NCI-H446 (cell line): ENCODE results near the gene BTBD10.
A peak's percentile ranks its signal among the peaks of the same experiment; 100 is the strongest.

Source experiments
- DNase-seq, 2 experiments: peaks; one replicate each; lab custom pipeline; 2025; lab: John Stamatoyannopoulos, UW

The BTBD10 gene

GRCh38 chr11:13462901-13463778 is at the start of gene BTBD10:
Gene BTBD10 (minus strand): TSS chr11:13463222. CDS start chr11:13445124, 18,098 bp downstream.
- peak; percentile 91 to 98 for DNase-seq

DNA sequence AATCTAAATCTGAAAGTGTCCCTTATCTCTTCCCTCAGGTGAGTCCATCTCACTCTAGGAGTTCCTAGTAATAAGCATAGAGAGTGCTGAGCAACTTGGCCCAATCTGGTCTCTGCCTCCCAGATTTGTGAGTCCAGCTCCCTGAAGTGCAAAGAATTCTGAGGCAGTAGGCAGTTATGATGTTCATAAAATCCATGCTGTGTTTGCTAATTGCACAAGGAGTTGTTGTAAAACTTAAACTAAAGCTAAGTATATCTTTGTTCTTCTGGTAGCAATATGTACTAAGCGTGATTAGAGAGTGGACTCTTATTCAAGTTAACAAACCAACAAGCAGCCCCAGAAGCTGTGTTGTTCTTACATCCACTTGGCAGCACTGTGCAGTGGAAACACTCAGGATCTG is 40.4 kb upstream of the BTBD10 start:
- DNase-seq, result no peak

GRCh38 chr11:13502492-13502891 is 39.5 kb upstream of the BTBD10 start:
- no peak for DNase-seq

DNA sequence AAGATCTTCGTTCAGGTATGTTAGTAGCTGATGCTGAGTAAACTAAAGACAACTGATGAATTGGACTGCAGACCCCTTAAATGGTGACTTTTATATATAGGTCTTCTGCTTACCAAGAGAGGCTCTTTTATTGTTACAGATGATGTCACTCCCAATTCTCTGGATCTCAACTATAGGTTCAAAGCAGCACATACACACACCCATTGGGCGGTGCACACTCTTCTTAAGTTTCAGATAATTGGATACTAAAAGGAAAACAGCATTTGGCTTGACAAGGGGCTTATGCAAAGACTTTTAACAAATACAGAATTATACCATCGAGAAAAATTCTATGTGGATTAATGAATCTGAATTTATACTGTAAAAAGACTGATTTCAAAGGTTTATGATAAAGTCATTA is 32.9 kb upstream of the BTBD10 start, which contains the start of gene PTH:
PTH (minus strand) TSS at position 69 of the 400 bp plus-strand sequence. CDS start 3,142 bp downstream, outside the sequence.
- no peak for DNase-seq

DNA sequence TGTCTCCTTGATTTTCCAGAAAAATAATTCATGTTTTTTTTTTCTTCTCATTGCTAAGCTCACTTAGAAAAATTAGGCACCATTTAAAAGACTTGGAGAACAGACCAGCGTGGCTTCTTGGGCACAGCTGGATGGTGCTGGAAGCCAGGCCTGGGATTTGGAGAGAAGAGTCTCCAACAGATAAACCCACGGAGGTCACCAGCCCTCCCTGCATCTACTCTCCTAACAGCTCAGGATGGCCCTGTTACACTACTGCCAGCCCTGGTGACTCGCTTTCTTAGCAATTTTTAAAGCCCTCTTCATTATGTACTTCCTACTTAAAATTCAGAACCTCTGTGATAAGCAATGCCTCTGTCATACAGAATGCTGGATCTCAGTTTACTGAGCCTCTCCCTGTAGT is 31.0 kb upstream of the BTBD10 start:
- DNase-seq, result no peak

DNA sequence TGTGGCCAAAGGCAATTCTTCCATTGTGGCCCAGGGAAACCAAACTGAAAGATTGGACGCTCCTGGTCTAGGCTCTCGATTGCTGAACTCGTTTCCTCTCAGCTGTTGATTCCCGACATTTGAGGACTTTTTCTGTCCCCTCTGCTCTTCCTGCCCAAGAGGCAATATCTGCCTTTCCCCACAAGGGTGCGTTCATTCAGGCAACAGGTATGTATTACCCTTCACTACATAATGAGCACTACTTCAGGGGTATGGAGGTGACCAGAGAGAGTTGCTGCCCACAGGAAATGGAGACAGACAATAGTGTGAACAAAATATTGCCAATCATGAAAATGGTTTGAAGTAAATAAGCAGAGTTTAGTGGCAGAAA is 24.6 kb upstream of the BTBD10 start:
- DNase-seq, result no peak

DNA sequence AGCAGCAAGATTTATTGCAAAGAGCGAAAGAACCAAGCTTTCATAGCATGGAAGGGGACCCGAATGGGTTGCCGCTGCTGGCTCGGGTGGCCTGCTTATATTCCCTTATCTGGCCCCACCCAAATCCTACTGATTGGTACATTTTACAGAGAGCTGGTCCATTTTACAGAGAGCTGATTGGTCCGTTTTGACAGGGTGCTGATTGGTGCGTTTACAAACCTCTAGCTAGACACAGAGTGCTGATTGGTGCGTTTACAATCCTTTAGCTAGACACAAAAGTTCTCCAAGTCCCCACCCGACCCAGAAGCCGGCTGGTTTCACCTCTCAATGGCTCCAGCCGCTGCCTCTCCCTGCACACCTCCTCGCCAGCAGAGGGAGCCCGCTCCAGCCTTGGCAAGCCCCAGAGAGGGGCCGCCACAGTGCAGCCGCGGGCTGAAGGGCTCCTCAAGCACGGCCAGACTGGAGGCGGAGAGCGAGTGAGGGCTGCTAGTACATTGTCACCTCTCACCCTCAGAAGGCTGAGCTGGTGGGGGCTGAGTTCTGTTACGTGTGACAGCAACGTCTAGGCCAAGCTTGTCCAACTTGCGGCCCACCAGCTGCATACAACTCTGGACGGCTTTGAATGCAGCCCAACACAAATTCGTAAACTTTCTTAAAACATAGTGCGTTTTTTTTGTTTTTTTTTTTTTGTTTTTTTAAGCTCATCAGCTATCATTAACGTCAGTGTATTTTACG is 24.1 kb upstream of the BTBD10 start:
- peak in 1 of 2 experiments; percentile 47 for DNase-seq

DNA sequence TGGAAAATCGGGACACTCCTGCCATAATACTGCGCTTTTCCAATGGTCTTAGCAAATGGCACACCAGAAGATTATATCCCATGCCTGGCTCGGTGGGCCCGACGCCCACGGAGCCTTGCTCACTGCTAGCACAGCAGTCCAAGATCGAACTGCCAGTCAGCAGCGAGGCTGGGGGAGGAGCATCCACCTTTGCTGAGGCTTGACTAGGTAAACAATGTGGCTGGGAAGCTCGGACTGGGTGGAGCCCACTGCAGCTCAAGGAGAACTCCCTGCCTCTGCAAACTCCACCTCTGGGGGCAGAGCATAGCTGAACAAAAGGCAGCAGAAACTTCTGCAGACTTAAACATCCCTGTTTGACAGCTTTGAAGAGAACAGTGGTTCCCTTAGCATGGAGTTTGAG is 17.2 kb upstream of the BTBD10 start:
- no peak for DNase-seq

DNA sequence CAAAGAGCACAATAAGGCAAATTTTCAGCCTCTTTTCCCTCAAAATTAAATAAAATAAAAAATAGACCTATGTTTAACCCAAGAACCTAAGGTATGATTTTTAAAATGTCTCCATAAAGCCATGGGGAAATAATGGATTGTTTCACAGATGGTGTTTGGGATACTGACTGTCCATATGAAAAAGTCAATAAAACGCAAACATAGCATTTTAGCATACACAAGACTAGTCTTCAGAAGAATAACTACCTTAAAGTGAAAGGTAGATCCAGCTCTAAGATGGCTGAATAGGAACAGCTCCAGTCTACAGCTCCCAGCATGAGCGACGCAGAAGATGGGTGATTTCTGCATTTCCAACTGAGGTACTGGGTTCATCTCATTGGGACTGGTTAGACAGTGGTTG is 16.7 kb upstream of the BTBD10 start:
- DNase-seq, result no peak

- DNase-seq, result no peak
Observed at GRCh38 chr11:13475091-13475490, 12.1 kb upstream of the BTBD10 start.

DNA sequence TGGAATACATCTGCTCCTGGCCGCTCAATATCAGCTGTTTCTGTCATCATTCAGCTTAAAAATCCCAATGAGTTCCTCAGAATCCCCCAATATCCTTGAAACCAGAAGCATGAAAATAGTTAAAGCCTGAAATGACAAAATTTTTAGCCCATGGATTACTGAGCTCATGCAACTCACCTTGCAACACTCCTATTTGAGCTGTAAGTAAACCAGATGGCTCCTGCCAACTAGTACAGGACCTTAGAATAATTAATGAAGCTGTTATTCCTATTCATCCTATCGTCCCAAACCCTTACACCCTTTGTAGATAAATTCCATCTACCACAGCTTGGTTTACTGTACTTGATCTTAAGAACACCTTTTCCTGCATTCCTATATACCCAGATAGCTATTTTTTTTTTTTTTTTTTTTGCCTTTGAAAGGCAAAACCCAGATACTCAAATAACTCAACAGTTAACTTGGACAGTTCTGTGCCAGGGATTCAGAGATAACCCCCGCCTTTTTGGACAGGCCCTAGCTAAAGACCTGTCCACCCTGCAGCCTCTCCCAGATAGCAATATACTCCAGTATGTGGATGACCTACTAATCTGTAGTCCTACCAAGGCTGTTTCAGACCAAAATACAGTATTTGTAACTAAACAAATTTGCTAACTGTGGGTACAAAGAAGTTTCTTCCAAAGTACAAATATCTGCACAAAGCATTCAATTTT is 10.1 kb upstream of the BTBD10 start:
- no peak for DNase-seq

DNA sequence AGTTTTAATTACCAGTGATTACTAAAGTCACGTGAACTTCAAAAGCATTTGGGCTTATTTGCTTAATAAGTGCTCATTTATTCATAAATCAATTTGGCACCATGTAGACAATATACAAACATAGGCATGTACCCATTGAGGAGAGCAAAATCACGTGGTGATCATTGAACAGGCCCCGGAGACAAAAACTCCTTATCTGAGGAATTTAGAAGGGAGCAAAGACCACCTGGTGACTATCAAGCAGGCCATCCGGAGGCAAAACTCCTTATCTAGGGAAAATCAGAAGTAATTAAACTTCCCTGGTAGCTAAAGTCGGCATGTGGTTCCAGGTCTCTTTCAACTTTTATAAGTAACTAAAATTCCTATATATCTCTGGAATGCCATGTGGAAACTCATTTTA is 5.7 kb upstream of the BTBD10 start:
- DNase-seq, result no peak

- peak; percentile 19 to 61 for DNase-seq
Observed at GRCh38 chr11:13465909-13466371, 2.9 kb upstream of the BTBD10 start.

DNA sequence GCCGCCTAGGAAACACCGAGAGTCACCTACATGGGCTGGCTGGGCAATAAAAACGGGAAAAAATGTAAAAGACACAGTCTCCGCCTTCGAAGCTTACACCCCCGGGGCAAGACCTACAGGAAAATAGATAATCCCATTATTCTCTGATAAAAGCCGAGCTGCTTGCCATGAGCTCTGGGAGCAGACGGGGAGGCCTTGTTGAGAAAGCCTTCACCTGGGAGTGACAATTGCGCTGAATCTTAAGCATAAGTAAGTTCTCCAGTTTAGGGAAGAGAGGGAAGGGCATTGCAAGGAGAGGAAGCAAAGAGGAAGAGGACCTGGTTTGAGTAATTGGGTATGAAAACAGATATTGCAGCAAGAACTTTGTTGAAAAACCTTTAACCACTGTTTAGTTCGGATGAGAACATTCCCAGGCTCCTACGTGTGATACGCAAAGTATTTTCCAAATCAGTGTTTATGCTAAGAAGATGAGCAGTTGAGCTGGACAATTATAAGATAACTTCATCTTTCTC is 813 bp upstream of the BTBD10 start:
- DNase-seq, result no peak

DNA sequence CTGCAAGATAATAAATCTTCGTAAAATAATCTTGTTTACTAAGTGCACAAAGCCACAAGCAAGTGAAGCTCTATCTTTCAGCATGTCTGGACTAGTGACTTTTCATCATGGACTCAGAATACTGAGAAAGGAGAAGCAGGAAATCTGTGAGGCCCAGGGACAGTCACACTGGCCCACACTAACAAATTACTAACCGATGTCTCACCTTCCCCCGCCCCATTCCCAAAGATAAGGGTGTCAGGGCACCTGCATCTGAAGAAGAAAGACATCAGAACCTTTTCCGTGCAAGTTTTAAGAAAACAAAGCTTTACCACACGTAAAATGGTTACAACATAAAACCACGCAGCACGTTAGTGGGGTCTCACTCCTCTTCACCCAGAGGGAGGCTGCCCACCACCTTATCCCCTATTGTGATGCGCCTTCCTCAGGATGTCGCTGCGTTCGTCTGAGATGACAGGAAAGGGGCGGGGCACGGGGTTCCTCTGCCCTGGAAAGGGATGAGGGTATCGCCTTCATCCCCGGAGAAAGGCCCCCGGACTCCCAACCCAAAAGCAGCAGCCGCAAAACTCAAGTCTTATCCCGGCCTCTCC is 616 bp downstream of the BTBD10 start:
- peak; percentile 44 to 45 for DNase-seq

DNA sequence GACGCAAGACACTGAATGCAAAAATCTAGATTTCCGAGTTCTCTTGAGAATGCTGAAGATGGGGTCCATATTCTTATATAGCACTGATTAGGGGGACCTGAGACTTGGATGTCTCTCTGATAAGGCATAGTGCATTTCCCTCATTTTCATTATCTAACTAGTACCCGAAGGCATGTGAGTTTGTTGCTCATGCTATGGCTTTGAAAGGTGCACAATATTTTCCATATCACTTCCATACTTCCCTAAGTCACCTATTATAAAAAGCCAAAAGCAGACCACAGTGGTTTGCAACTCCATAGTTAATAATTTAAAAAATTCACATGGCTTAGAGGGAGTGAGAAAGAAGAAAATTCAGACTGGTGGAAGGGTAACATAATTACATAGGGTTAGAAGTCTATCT is 1.7 kb downstream of the BTBD10 start:
- no peak for DNase-seq

DNA sequence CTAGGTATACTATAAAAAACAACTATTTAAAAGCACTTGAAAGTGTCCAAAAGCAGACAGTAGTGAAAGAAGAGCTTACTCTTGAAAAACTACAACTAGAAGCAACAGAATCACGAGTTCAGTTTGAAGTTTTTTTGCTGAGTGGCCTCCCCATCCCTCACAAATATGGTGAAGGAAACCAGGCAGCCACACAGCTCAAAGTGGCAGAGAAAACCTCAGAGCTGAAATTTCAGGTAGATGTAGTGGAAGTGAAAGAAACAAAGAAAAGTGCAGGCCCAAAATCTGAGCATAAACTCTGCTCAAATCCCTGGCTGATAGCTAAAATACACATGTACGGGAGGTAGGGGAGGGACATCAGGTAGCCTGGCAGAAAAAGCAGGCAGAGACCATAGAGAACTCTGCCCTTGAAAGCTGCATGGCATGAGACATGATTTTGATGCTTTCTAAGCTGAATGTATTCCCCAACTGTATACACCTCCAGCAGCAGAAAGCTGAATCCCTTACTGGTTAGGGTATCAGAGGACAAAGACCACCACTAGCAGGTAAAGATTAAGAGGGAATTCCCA is 12.1 kb downstream of the BTBD10 start:
- no peak for DNase-seq

- no peak for DNase-seq
Observed at GRCh38 chr11:13449522-13449921, 13.5 kb downstream of the BTBD10 start.

- DNase-seq, result no peak
Observed at GRCh38 chr11:13448876-13449275, 14.1 kb downstream of the BTBD10 start.

DNA sequence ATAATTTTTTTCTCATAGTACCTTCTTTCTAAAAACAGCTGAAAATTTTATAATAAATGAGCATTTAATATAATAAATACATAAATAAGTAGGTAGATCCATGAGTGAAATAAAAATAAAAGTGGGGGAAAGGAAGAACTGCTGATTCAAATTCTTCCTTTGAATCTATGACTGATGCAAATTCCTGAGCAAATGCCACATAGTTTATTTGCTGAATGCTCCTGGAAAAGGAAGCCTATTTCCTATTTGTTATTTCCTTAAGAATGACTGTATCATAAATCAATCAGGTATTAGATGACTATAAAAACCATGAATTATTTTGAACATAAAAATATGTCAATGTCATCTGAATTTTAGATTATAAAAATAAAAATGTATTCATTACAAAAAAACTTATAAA is 16.6 kb downstream of the BTBD10 start:
- no peak for DNase-seq

GRCh38 chr11:13445588-13445987 is 17.4 kb downstream of the BTBD10 start:
- DNase-seq, result no peak
